Occipital lobe (tissue), 2 donors: ENCODE measurements around the gene GDF9. TPM values are rescaled to one million over a fixed set of nuclear protein-coding genes. Genes with fewer than 3 reads are reported as not detected.
A peak's percentile ranks its signal among the peaks of the same experiment; 100 is the strongest.

Experiments
- DNase-seq: peaks from one replicate; lab custom pipeline; 2025; lab: John Stamatoyannopoulos, UW
- total RNA-seq: library from RNA; depleted of rRNA; stranded (reverse); fragments of >200 nt; gene quantifications from one replicate; pipeline ENCODE4 v1.2.3, GENCODE V29; 2014

GDF9 gene
- 1.9 TPM for total RNA-seq

- peak; percentile 98 for DNase-seq
These were observed at the start of gene GDF9, which contains the start of gene UQCRQ for GRCh38 chr5:132866342-132867045. GDF9 (minus strand) TSS chr5:132866469; CDS start chr5:132864533, 1,936 bp downstream. UQCRQ (plus strand) TSS chr5:132866642; CDS start chr5:132866882, 240 bp downstream.

- no peak for DNase-seq
These were observed 49.4 kb upstream of the GDF9 start for GRCh38 chr5:132915681-132916080.

- no peak for DNase-seq
These were observed 43.4 kb upstream of the GDF9 start for GRCh38 chr5:132909702-132910101.

- DNase-seq, result no peak
These were observed 40.9 kb upstream of the GDF9 start for GRCh38 chr5:132907161-132907560.

- DNase-seq, result no peak
These were observed 39.7 kb upstream of the GDF9 start for GRCh38 chr5:132905938-132906337.

GRCh38 chr5:132901730-132902129 is 35.5 kb upstream of the GDF9 start:
- DNase-seq, result no peak

GRCh38 chr5:132901036-132901435 is 34.8 kb upstream of the GDF9 start:
- DNase-seq, result no peak

- no peak for DNase-seq
These were observed 31.8 kb upstream of the GDF9 start for GRCh38 chr5:132898094-132898493.

GRCh38 chr5:132896685-132897084 is 30.4 kb upstream of the GDF9 start:
- DNase-seq, result no peak

GRCh38 chr5:132895719-132896305 is 29.5 kb upstream of the GDF9 start:
- no peak for DNase-seq

- no peak for DNase-seq
These were observed 24.5 kb upstream of the GDF9 start for GRCh38 chr5:132890817-132891216.

GRCh38 chr5:132889501-132889900 is 23.2 kb upstream of the GDF9 start:
- no peak for DNase-seq

- no peak for DNase-seq
These were observed 21.0 kb upstream of the GDF9 start for GRCh38 chr5:132887283-132887682.

- DNase-seq, result no peak
These were observed 20.0 kb upstream of the GDF9 start for GRCh38 chr5:132886064-132886823.

- no peak for DNase-seq
These were observed 18.3 kb upstream of the GDF9 start for GRCh38 chr5:132884548-132884947.

GRCh38 chr5:132883261-132883834 is 17.1 kb upstream of the GDF9 start:
- peak; percentile 43 for DNase-seq

- no peak for DNase-seq
These were observed 11.7 kb upstream of the GDF9 start for GRCh38 chr5:132877938-132878337.

- DNase-seq, result no peak
These were observed 11.2 kb upstream of the GDF9 start for GRCh38 chr5:132877466-132877865.

- DNase-seq, result no peak
These were observed 9.9 kb upstream of the GDF9 start for GRCh38 chr5:132876020-132876759.

GRCh38 chr5:132873930-132874271 is 7.6 kb upstream of the GDF9 start:
- no peak for DNase-seq

GRCh38 chr5:132873119-132873929 is 7.1 kb upstream of the GDF9 start, which contains the start of gene LEAP2:
LEAP2 (plus strand) TSS chr5:132873668; CDS start chr5:132873695, 27 bp downstream.
- DNase-seq, result no peak
